IPS-18c (cell line): Measurements from ENCODE around the gene KLF7.

Experiments used
- H3K4me3 ChIP-seq: 2 replicates; pipeline ENCODE4 v1.7.0; 2013; ENCODE audit warnings: low read depth, mild to moderate bottlenecking, low read length, moderate library complexity; ENCODE audit not compliant: insufficient read depth
- H3K9me3 ChIP-seq: one replicate; pipeline ENCODE4 v1.6.1; 2013; ENCODE audit warnings: mild to moderate bottlenecking, low read length, moderate library complexity; ENCODE audit not compliant: control insufficient read depth, insufficient read depth

Gene KLF7

GRCh38 chr2:207117668-207118067 lies 48.1 kb downstream of the KLF7 start:
- no peak overlapping the region for H3K4me3 ChIP-seq
- H3K9me3 ChIP-seq = no peaks in the 10 kb centered on the region

GRCh38 chr2:207115715-207116364 lies 49.9 kb downstream of the KLF7 start:
- Histone ChIP-seq H3K9me3 (no peaks in the 10 kb centered on the region), H3K4me3 (no peak overlapping the region)

DNA sequence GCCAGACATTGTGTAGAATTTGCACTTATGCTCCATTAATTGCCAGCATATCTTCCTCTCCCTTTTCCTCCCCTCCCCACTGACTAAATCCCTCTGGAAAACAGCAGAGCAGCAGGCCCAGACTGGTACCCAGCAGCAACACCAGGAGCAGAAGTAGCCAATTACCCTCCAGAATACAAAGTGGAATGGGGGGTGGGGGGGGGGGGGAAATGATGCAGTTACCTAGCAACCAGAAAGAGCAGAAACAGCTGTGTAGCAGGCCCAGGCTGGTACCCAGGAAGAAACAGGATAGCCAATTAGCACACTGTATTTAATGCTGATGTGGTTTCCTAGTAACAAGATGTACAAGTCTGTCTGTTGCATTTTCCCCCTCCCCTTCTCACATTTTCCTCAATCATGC lies 52.3 kb downstream of the KLF7 start:
- Histone ChIP-seq H3K4me3 (no peak overlapping the region), H3K9me3 (no peaks in the 10 kb centered on the region)

GRCh38 chr2:207112785-207113184 lies 53.0 kb downstream of the KLF7 start:
- no peak overlapping the region for H3K4me3 ChIP-seq
- H3K9me3 ChIP-seq = no peaks in the 10 kb centered on the region

GRCh38 chr2:207112383-207112782 lies 53.4 kb downstream of the KLF7 start:
- H3K9me3 ChIP-seq = no peaks in the 10 kb centered on the region
- H3K4me3 ChIP-seq = no peak overlapping the region

DNA sequence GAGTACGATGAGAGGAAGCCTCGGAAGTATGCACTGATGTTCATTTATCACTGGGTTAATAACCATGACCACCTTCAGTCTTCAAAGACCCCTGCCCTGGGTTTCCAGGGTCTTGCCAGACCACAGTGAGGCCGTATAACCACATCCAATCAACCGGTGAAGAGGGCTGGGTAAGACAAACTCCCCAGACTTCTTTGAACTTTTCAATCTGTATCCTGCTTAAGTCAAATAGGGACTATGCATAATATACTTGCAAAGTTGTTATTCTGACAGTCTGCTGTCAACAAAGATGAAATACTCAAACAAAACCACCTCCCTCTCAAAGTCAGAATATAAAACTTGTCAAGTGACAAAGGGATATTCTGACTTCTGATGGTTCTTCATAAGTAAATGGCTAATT lies 54.0 kb downstream of the KLF7 start:
- Histone ChIP-seq H3K4me3 (no peak overlapping the region), H3K9me3 (no peaks in the 10 kb centered on the region)

DNA sequence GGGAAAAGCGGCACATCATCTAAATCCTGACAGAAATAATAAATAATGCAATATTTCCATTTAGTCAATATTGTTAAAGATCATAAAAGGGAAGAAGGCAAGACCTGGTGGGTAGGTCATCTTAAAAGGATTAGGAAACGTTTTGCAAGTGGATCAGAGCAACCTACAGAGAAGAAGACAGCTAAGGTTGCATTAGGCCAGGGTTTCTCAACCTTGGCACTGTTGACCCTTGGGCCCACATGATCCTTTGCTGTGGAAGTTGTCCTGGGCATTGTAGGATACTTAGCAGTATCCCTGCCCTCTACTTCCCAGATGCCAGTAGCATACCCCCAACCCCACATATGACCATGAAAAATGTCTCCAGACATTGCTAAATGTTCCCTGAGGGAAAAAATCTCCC lies 55.0 kb downstream of the KLF7 start:
- Histone ChIP-seq H3K4me3 (no peak overlapping the region), H3K9me3 (no peaks in the 10 kb centered on the region)

GRCh38 chr2:207110310-207110709 lies 55.4 kb downstream of the KLF7 start:
- Histone ChIP-seq H3K9me3 (no peaks in the 10 kb centered on the region), H3K4me3 (no peak overlapping the region)

- Histone ChIP-seq H3K4me3 (no peak overlapping the region), H3K9me3 (no peaks in the 10 kb centered on the region)
These were observed 56.0 kb downstream of the KLF7 start for GRCh38 chr2:207109768-207110167.

GRCh38 chr2:207108440-207108839 lies 57.3 kb downstream of the KLF7 start:
- Histone ChIP-seq H3K4me3 (no peak overlapping the region), H3K9me3 (no peaks in the 10 kb centered on the region)

- H3K9me3 ChIP-seq = no peaks in the 10 kb centered on the region
- H3K4me3 ChIP-seq = no peak overlapping the region
These were observed 58.2 kb downstream of the KLF7 start for GRCh38 chr2:207107551-207107950.

- H3K9me3 ChIP-seq = no peaks in the 10 kb centered on the region
- H3K4me3 ChIP-seq = no peak overlapping the region
These were observed 58.6 kb downstream of the KLF7 start for GRCh38 chr2:207107131-207107530.

DNA sequence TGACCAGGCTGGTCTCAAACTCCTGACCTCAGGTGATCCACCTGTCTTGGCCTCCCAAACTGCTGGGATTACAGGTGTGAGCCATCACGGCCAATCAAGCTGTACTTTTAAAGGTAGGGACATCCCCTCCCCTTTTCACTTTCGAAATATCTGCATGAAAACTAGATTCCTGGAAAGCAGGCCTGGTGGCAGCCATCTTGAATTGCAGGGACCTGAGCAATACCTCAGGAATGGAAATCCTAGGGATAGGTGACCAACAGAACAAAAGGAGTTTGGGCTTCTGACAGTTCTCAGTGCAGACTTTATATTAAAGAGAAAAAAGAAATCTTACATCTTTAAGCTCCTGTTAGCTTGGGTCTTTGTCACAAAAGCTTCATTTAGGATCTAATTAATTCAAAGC lies 62.6 kb downstream of the KLF7 start:
- H3K4me3 ChIP-seq = no peak overlapping the region
- H3K9me3 ChIP-seq = no peaks in the 10 kb centered on the region

DNA sequence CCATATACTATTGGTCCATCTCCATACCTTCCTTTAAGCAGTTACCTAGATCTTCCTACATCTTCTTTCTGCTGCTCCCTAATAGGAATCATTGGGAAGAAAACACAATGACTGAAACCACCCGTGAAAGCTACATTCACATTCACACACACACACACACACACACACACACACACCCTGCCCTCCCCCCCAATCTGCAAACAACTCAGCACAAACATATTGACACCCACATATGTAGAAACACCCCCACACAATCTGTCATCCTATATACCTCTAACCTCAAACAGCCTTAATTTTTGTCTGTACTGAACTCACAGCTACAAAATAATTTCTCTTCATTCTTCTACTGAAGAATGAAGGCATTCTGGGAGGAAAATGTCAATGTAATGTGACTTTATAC lies 63.8 kb downstream of the KLF7 start:
- no peaks in the 10 kb centered on the region for H3K9me3 ChIP-seq

DNA sequence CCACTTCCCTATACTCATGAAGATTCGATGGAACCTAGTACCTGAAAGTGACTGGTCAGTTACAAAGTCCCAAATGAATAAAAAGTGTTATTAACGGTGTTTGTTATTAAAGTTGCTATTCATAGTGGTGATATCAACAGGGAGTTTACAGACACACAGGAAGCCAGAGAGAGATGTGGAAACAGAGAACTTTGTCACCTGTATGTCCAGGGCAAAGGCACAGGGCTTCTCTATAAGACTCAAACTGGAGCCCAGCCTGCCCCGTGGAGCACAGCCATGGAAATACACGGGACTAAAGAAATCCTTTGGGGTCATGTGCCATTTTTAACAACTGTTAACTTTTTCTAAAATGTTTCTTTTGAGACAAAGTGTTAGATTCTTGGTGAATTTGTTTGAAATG lies 68.5 kb downstream of the KLF7 start:
- no peaks in the 10 kb centered on the region for H3K9me3 ChIP-seq
- no peak overlapping the region for H3K4me3 ChIP-seq

More for the DNA sequence above, 63.8 kb downstream of the KLF7 start:
- H3K4me3 ChIP-seq = no peak overlapping the region

DNA sequence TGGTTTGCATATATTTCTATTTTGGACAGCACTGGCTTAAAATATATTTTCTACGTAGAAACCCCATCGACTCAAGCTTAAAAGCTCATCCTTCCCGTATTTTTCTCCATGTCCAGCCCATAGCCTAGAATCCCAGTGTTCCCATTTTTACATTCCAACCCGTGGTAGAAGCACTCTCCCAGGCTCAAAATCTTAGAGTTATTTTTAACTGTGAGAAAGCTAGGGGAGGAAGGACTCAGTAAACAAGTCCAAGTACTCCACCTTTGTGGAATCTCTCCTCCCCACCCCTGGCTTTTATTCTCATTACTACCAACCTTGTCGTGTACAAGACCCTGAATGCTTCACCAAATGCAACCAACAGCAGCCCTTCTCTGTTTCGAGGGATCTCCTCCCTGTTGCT lies 69.8 kb downstream of the KLF7 start:
- H3K9me3 ChIP-seq = no peaks in the 10 kb centered on the region
- H3K4me3 ChIP-seq = no peak overlapping the region

GRCh38 chr2:207093234-207093633 lies 72.5 kb downstream of the KLF7 start:
- Histone ChIP-seq H3K4me3 (no peak overlapping the region), H3K9me3 (no peaks in the 10 kb centered on the region)

DNA sequence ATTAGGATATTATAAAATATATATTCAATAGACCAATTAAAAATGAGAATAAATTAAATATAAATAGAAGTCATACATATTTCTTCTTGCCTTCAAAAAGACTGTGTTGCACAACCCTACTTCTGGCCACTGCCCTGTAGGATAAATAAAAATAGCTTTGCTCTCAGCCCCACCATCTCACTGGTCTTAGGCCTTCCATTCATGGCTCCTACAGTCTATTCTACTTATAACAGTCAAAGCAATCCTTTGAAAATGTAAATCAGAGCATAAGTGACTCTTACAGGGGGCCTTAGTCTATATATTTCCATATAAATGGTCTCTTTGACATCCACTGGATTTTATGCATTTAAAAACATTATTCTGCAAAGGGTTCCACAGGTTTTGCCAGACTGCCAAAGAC lies 72.9 kb downstream of the KLF7 start:
- Histone ChIP-seq H3K4me3 (no peak overlapping the region), H3K9me3 (no peaks in the 10 kb centered on the region)

DNA sequence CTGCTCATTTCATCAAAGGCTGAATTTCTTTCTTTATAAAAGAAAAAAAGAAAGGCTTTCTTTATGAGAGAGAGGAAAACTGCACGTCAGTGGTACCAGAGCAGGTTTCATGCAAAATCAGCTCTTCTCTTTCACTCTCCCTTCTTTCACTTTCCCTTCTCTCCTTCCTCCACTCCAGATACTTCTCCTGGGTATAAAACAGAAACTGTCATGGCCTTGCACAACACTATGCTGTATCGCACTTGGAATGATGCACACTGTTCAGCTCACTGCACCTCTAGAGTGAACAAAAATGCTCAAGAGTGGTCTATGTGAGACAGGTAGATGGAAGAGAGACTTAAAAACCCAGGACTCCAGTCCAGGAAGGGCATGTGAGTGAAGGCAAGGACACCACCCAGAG lies 73.8 kb downstream of the KLF7 start:
- Histone ChIP-seq H3K4me3 (no peak overlapping the region), H3K9me3 (no peaks in the 10 kb centered on the region)
